NCI-H82 (cell line): ENCODE results near the gene C14orf39.

ENCODE experiments used
- DNase-seq: peaks from one replicate; lab custom pipeline; 2025; lab: John Stamatoyannopoulos, UW

The C14orf39 gene

GRCh38 chr14:60485598-60486251 lies at the start of gene C14orf39:
Gene C14orf39 (minus strand): TSS chr14:60486063. CDS start chr14:60485078, 985 bp downstream.
- no peak for DNase-seq

- DNase-seq, result no peak
Measured at GRCh38 chr14:60532442-60532841, 46.6 kb upstream of the C14orf39 start.

GRCh38 chr14:60515511-60516289 lies 29.8 kb upstream of the C14orf39 start:
- DNase-seq, result no peak

- peak; percentile 72 for DNase-seq
Measured at GRCh38 chr14:60514741-60515491, 29.1 kb upstream of the C14orf39 start.

GRCh38 chr14:60514378-60514740 lies 28.5 kb upstream of the C14orf39 start:
- peak; percentile 72 for DNase-seq

GRCh38 chr14:60512973-60513571 lies 27.2 kb upstream of the C14orf39 start:
- no peak for DNase-seq

GRCh38 chr14:60512126-60512525 lies 26.3 kb upstream of the C14orf39 start:
- no peak for DNase-seq

GRCh38 chr14:60510951-60511599 lies 25.2 kb upstream of the C14orf39 start:
- no peak for DNase-seq

GRCh38 chr14:60510254-60510950 lies 24.5 kb upstream of the C14orf39 start:
- no peak for DNase-seq

- DNase-seq, result no peak
Measured at GRCh38 chr14:60509438-60510253, 23.8 kb upstream of the C14orf39 start.

GRCh38 chr14:60508707-60509437 lies 23.0 kb upstream of the C14orf39 start, which contains the start of gene SIX6:
Gene SIX6 (plus strand): TSS chr14:60509146. CDS start chr14:60509399, 253 bp downstream.
- no peak for DNase-seq

- DNase-seq, result no peak
Measured at GRCh38 chr14:60508363-60508706, 22.5 kb upstream of the C14orf39 start.

- DNase-seq, result no peak
Measured at GRCh38 chr14:60506985-60507829, 21.3 kb upstream of the C14orf39 start.

- DNase-seq, result no peak
Measured at GRCh38 chr14:60506462-60506984, 20.7 kb upstream of the C14orf39 start.

- no peak for DNase-seq
Measured at GRCh38 chr14:60506010-60506409, 20.1 kb upstream of the C14orf39 start.

GRCh38 chr14:60505448-60505847 lies 19.6 kb upstream of the C14orf39 start:
- no peak for DNase-seq

- DNase-seq, result peak; percentile 9
Measured at GRCh38 chr14:60502541-60502940, 16.7 kb upstream of the C14orf39 start.

GRCh38 chr14:60495946-60496345 lies 10.1 kb upstream of the C14orf39 start:
- DNase-seq, result no peak
